GM18526 (cell line): ENCODE results near the gene GPR162.

ENCODE experiments used
- POLR2A ChIP-seq: IDR thresholded peaks from 3 replicates; pipeline ENCODE4 v1.6.1; 2011; ENCODE audit not compliant: insufficient read length; ENCODE audit errors: extremely low read depth

GPR162 gene

GRCh38 chr12:6782119-6782518, 39.5 kb upstream of the GPR162 start:
- TF ChIP-seq POLR2A, result no peak

GRCh38 chr12:6782850-6783566, 38.6 kb upstream of the GPR162 start:
- no peak for TF ChIP-seq POLR2A

GRCh38 chr12:6783828-6784227, 37.8 kb upstream of the GPR162 start:
- no peak for TF ChIP-seq POLR2A

- TF ChIP-seq POLR2A, result no peak
Measured at GRCh38 chr12:6784296-6784695, 37.3 kb upstream of the GPR162 start.

- TF ChIP-seq POLR2A, result no peak
Measured at GRCh38 chr12:6784761-6785160, 36.9 kb upstream of the GPR162 start.

- no peak for TF ChIP-seq POLR2A
Measured at GRCh38 chr12:6786416-6787094, 35.1 kb upstream of the GPR162 start.

- no peak for TF ChIP-seq POLR2A
Measured at GRCh38 chr12:6787309-6787708, 34.3 kb upstream of the GPR162 start.

- no peak for TF ChIP-seq POLR2A
Measured at GRCh38 chr12:6788972-6789924, 32.4 kb upstream of the GPR162 start, which contains the start of gene CD4. Gene CD4, plus strand, starts transcription at chr12:6789528. Its CDS starts 10,611 bp downstream, at chr12:6800139.

GRCh38 chr12:6790496-6791150, 31.0 kb upstream of the GPR162 start:
- no peak for TF ChIP-seq POLR2A

GRCh38 chr12:6791931-6792520, 29.6 kb upstream of the GPR162 start:
- TF ChIP-seq POLR2A, result no peak

- no peak for TF ChIP-seq POLR2A
Measured at GRCh38 chr12:6792522-6793201, 29.0 kb upstream of the GPR162 start.

- no peak for TF ChIP-seq POLR2A
Measured at GRCh38 chr12:6795088-6795487, 26.5 kb upstream of the GPR162 start.

GRCh38 chr12:6796576-6796975, 25.0 kb upstream of the GPR162 start:
- TF ChIP-seq POLR2A, result no peak

GRCh38 chr12:6799147-6799546, 22.5 kb upstream of the GPR162 start:
- TF ChIP-seq POLR2A, result no peak
